NCI-H2171 treated with DMSO at 0.1 percent for 48 hours (cell line): ENCODE measurements around the gene REXO1.

Experiments
- DNase-seq: peaks from one replicate; lab custom pipeline; 2025; lab: John Stamatoyannopoulos, UW

Gene REXO1

DNA sequence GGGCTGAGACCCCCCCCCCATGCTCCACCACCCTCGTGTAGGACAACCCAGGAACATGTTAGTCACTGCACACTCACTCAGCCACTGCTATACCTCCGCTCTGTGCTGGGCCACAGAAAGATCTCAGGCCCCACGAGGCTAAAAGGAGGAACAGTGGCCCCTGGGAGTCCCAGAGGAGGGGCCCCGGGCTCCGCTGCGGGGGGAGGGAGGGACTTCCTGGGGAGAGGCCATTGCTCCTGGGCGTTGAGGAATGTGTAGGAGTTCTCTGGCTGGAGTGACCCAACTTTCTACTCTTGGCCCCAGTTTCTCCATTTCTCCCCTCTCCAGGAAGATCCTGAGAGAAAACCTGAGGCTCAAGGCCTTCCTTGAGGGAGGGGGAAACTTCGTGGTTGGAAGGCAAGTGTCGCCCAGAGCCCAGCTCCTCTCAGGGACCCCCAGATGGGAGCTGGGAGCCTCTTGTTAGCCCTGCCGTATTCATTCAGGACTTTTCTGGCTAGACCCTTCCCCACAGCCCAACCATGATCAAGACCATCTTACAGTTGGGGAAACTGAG is 81.4 kb downstream of the REXO1 start:
- no peak for DNase-seq

DNA sequence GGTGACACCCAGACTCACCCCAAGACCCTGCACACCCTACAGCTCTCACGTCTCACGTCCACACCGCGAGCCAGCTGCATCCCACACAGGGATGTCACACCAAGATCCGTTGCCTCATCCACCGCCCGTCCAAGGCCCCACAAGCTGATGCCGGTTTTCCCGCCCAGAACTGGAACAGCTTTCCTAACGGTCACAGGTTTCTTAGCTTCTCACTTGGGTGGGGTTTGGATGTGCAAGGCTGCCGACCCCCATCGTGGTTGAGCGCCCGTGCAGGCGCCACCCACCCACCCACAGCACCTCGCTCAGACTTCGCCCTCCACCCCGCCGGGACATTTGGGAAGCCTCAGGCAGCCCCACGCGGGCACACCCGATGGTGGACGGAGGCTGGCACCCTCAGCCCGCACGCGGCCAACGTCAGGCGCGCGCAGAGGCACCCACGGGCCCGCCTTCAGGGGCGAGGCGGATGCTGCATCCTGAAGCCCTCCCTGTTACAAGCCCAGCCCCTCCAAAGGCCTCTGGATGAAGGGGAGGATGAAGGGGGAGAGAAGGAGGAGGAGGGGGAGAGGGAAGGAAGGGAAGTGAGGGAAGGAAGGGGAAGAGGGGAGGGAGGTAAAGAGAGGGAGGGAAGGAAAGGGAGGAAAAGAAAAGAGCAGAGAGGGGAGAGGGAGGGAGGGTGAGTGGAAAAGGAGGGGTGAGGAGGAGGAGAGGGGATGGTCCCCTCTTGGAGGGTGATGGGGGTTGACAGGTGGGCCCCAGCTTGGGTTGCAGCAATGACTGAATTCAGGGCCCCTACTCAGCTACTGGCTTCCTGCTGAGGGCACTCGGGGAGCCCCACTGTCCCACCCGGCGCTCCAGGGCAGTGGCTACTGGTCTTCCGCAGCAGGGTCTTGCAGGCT is 82.1 kb downstream of the REXO1 start:
- DNase-seq: no peak
